ENCODE data around the gene SPCS2.
A peak's percentile ranks its signal among the peaks of the same experiment; 100 is the strongest.
"Not testable (repeated sequence)": the region's sequence is repeated elsewhere in the genome, so short reads cannot be mapped to it uniquely, and the experiment has no call there.

Gene SPCS2

DNA sequence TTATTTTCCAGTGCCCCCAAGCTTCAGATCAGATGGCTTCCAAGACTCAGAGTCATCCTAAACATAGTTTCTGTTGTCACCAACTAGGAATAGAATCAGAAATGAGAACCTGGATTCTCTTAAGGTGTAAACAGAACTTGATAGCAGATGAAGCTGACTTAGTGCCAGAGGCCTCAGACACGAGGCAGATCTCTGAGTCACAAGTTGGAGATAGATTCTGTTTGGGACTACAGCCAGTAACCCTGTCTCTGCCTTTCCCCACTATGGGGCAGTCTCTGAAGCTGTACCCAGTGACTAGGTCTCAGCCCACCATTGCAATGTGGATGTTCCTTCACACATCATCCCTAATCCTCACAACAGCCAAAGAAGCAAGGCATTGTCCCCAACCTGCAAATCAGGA is 65.1 kb downstream of the SPCS2 start:
- Histone ChIP-seq H3K4me3 (ENCODE audit: insufficient read depth, low read depth, low read length, poor library complexity, severe bottlenecking) (no peak overlapping the region), H3K4me1 (ENCODE audit: control insufficient read depth, insufficient read depth, low read length, poor library complexity, severe bottlenecking) (no peaks in the 10 kb centered on the region), H3K27ac (ENCODE audit: insufficient read depth, low read length, poor library complexity, severe bottlenecking) (no peak overlapping the region), H3K36me3 (ENCODE audit: control insufficient read depth, insufficient read depth, low read length) (peaks cover 4% of the 10 kb centered on the region), H3K27me3 (replicated peaks; ENCODE audit: control insufficient read depth, insufficient read depth, low read length, poor library complexity, severe bottlenecking) (no peaks in the 10 kb centered on the region), H3K9me3 (ENCODE audit: control insufficient read depth, low read length) (no peaks in the 10 kb centered on the region)
- DNase-seq = no peak

DNA sequence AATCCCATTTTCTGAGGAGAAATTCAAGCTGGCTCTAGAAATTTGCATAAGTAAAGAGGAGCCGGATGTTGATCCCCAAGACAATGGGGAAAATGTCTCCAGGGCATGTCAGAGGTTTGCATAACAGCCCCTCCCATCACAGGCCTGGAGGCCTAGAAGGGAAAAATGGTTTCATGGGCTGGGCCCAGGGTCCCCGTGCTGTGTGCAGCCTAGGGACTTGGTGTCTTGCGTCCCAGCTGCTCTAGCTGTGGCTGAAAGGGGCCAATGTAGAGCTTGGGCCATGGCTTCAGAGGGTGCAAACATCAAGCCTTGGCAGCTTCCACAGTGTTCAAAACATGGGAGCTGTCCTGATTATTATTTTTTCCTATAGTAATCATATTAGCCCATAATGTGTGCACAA is 70.1 kb downstream of the SPCS2 start:
- H3K4me1 ChIP-seq (ENCODE audit: control insufficient read depth, insufficient read depth, low read length, poor library complexity, severe bottlenecking); H3K9me3 ChIP-seq (ENCODE audit: control insufficient read depth, low read length); H3K4me3 ChIP-seq (ENCODE audit: insufficient read depth, low read depth, low read length, poor library complexity, severe bottlenecking); H3K27me3 ChIP-seq (replicated peaks; ENCODE audit: control insufficient read depth, insufficient read depth, low read length, poor library complexity, severe bottlenecking); H3K36me3 ChIP-seq (ENCODE audit: control insufficient read depth, insufficient read depth, low read length); H3K27ac ChIP-seq (ENCODE audit: insufficient read depth, low read length, poor library complexity, severe bottlenecking); DNase-seq: not testable (repeated sequence)

DNA sequence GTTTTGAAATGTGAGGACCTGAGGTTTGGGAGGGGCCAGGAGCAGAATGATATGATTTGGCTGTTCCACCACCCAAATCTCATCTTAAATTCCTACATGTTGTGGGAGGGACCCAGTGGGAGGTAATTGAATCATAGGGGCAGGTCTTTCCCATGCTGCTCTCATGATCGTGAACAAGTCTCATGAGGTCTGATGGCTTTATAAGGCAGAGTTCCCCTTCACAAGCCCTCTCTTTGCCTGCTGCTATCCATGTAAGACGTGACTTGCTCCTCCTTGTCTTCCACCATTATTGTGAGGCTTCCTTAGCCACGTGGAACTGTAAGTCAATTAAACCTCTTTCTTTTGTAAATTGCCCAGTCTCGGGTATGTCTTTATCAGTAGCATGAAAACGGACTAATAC is 71.3 kb downstream of the SPCS2 start:
- not testable (repeated sequence) for H3K4me3 ChIP-seq (ENCODE audit: insufficient read depth, low read depth, low read length, poor library complexity, severe bottlenecking); H3K27ac ChIP-seq (ENCODE audit: insufficient read depth, low read length, poor library complexity, severe bottlenecking); DNase-seq; H3K36me3 ChIP-seq (ENCODE audit: control insufficient read depth, insufficient read depth, low read length); H3K4me1 ChIP-seq (ENCODE audit: control insufficient read depth, insufficient read depth, low read length, poor library complexity, severe bottlenecking); H3K9me3 ChIP-seq (ENCODE audit: control insufficient read depth, low read length); H3K27me3 ChIP-seq (replicated peaks; ENCODE audit: control insufficient read depth, insufficient read depth, low read length, poor library complexity, severe bottlenecking)

- Histone ChIP-seq H3K36me3 (ENCODE audit: control insufficient read depth, insufficient read depth, low read length) (no peaks in the 10 kb centered on the region), H3K27me3 (replicated peaks; ENCODE audit: control insufficient read depth, insufficient read depth, low read length, poor library complexity, severe bottlenecking) (no peaks in the 10 kb centered on the region), H3K9me3 (ENCODE audit: control insufficient read depth, low read length) (no peaks in the 10 kb centered on the region), H3K4me3 (ENCODE audit: insufficient read depth, low read depth, low read length, poor library complexity, severe bottlenecking) (no peak overlapping the region), H3K4me1 (ENCODE audit: control insufficient read depth, insufficient read depth, low read length, poor library complexity, severe bottlenecking) (no peaks in the 10 kb centered on the region), H3K27ac (ENCODE audit: insufficient read depth, low read length, poor library complexity, severe bottlenecking) (no peak overlapping the region)
- no peak for DNase-seq
These were observed 73.2 kb downstream of the SPCS2 start for GRCh38 chr11:75022296-75022695.

- no peaks in the 10 kb centered on the region for H3K36me3 ChIP-seq (ENCODE audit: control insufficient read depth, insufficient read depth, low read length)
- H3K4me3 ChIP-seq (ENCODE audit: insufficient read depth, low read depth, low read length, poor library complexity, severe bottlenecking) = no peak overlapping the region
- H3K27ac ChIP-seq (ENCODE audit: insufficient read depth, low read length, poor library complexity, severe bottlenecking) = no peak overlapping the region
- DNase-seq = peak; percentile 24 to 46 (median 35)
- no peaks in the 10 kb centered on the region for H3K9me3 ChIP-seq (ENCODE audit: control insufficient read depth, low read length)
- H3K4me1 ChIP-seq (ENCODE audit: control insufficient read depth, insufficient read depth, low read length, poor library complexity, severe bottlenecking) = no peaks in the 10 kb centered on the region
- H3K27me3 ChIP-seq (replicated peaks; ENCODE audit: control insufficient read depth, insufficient read depth, low read length, poor library complexity, severe bottlenecking) = no peaks in the 10 kb centered on the region
These were observed 73.8 kb downstream of the SPCS2 start for GRCh38 chr11:75022759-75023396.

GRCh38 chr11:75023446-75024067 is 74.5 kb downstream of the SPCS2 start:
- no peak overlapping the region for H3K27ac ChIP-seq (ENCODE audit: insufficient read depth, low read length, poor library complexity, severe bottlenecking)
- DNase-seq = no peak

GRCh38 chr11:75024068-75024449 is 75.0 kb downstream of the SPCS2 start:
- Histone ChIP-seq H3K4me3 (ENCODE audit: insufficient read depth, low read depth, low read length, poor library complexity, severe bottlenecking) (no peak overlapping the region), H3K9me3 (ENCODE audit: control insufficient read depth, low read length) (no peaks in the 10 kb centered on the region), H3K27me3 (replicated peaks; ENCODE audit: control insufficient read depth, insufficient read depth, low read length, poor library complexity, severe bottlenecking) (no peaks in the 10 kb centered on the region), H3K4me1 (ENCODE audit: control insufficient read depth, insufficient read depth, low read length, poor library complexity, severe bottlenecking) (no peaks in the 10 kb centered on the region), H3K27ac (ENCODE audit: insufficient read depth, low read length, poor library complexity, severe bottlenecking) (no peak overlapping the region), H3K36me3 (ENCODE audit: control insufficient read depth, insufficient read depth, low read length) (no peaks in the 10 kb centered on the region)
- no peak for DNase-seq

More at GRCh38 chr11:75023446-75024067, 74.5 kb downstream of the SPCS2 start:
- Histone ChIP-seq H3K4me3 (ENCODE audit: insufficient read depth, low read depth, low read length, poor library complexity, severe bottlenecking) (no peak overlapping the region), H3K4me1 (ENCODE audit: control insufficient read depth, insufficient read depth, low read length, poor library complexity, severe bottlenecking) (no peaks in the 10 kb centered on the region), H3K9me3 (ENCODE audit: control insufficient read depth, low read length) (no peaks in the 10 kb centered on the region), H3K36me3 (ENCODE audit: control insufficient read depth, insufficient read depth, low read length) (no peaks in the 10 kb centered on the region), H3K27me3 (replicated peaks; ENCODE audit: control insufficient read depth, insufficient read depth, low read length, poor library complexity, severe bottlenecking) (no peaks in the 10 kb centered on the region)

- no peaks in the 10 kb centered on the region for H3K9me3 ChIP-seq (ENCODE audit: control insufficient read depth, low read length)
- no peaks in the 10 kb centered on the region for H3K27me3 ChIP-seq (replicated peaks; ENCODE audit: control insufficient read depth, insufficient read depth, low read length, poor library complexity, severe bottlenecking)
- H3K4me1 ChIP-seq (ENCODE audit: control insufficient read depth, insufficient read depth, low read length, poor library complexity, severe bottlenecking) = no peaks in the 10 kb centered on the region
- H3K27ac ChIP-seq (ENCODE audit: insufficient read depth, low read length, poor library complexity, severe bottlenecking) = no peak overlapping the region
- H3K4me3 ChIP-seq (ENCODE audit: insufficient read depth, low read depth, low read length, poor library complexity, severe bottlenecking) = no peak overlapping the region
- DNase-seq = no peak
- no peaks in the 10 kb centered on the region for H3K36me3 ChIP-seq (ENCODE audit: control insufficient read depth, insufficient read depth, low read length)
These were observed 75.7 kb downstream of the SPCS2 start for GRCh38 chr11:75024764-75025211.

DNA sequence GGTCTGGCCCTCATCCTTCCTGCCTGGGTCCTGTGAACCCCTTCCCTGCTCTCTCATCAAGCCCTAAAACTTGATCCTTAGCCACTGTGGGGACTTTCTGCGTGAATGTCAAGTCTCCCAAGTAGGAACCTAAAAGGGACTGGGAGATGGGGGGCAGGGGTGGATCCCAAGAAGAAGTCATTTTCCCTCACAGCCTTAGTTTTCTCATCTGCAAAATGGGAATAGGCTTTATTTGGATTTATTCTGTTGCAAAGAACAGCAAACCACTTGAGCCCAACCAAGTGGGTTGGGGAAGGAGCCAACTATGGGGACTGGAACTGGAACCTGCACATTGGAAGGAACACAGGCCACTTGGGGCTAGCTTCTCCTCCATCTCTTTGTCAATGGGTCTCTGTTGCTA is 76.5 kb downstream of the SPCS2 start:
- DNase-seq = no peak
- Histone ChIP-seq H3K4me1 (ENCODE audit: control insufficient read depth, insufficient read depth, low read length, poor library complexity, severe bottlenecking) (no peaks in the 10 kb centered on the region), H3K4me3 (ENCODE audit: insufficient read depth, low read depth, low read length, poor library complexity, severe bottlenecking) (no peak overlapping the region), H3K36me3 (ENCODE audit: control insufficient read depth, insufficient read depth, low read length) (no peaks in the 10 kb centered on the region), H3K27ac (ENCODE audit: insufficient read depth, low read length, poor library complexity, severe bottlenecking) (no peak overlapping the region), H3K27me3 (replicated peaks; ENCODE audit: control insufficient read depth, insufficient read depth, low read length, poor library complexity, severe bottlenecking) (no peaks in the 10 kb centered on the region), H3K9me3 (ENCODE audit: control insufficient read depth, low read length) (no peaks in the 10 kb centered on the region)

DNA sequence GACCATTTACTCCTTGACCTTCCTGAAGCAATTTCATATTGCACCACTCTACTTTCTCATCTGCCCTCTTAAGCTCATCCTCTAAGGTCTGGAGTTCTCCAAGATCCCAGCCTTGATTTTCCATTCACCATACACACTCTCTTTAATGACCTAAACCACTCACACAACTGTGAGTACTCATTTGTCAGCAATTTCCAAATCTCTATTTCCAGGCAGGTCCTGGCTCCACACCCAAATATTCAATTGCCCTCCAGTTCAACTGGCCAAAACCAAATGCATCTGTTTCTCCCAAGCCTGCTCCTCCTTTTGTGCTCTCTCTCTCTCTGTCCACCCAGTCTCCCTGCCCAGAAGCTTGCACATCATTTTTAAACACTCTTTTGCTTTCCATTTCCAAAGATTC is 79.3 kb downstream of the SPCS2 start:
- Histone ChIP-seq H3K36me3 (ENCODE audit: control insufficient read depth, insufficient read depth, low read length) (no peaks in the 10 kb centered on the region), H3K9me3 (ENCODE audit: control insufficient read depth, low read length) (no peaks in the 10 kb centered on the region), H3K4me3 (ENCODE audit: insufficient read depth, low read depth, low read length, poor library complexity, severe bottlenecking) (no peak overlapping the region), H3K27me3 (replicated peaks; ENCODE audit: control insufficient read depth, insufficient read depth, low read length, poor library complexity, severe bottlenecking) (no peaks in the 10 kb centered on the region), H3K27ac (ENCODE audit: insufficient read depth, low read length, poor library complexity, severe bottlenecking) (no peak overlapping the region), H3K4me1 (ENCODE audit: control insufficient read depth, insufficient read depth, low read length, poor library complexity, severe bottlenecking) (no peaks in the 10 kb centered on the region)
- DNase-seq = no peak

Measured in effector memory CD4-positive, alpha-beta T cell (primary cell).